ENCODE measurements around the gene TMEM82.

The TMEM82 gene

DNA sequence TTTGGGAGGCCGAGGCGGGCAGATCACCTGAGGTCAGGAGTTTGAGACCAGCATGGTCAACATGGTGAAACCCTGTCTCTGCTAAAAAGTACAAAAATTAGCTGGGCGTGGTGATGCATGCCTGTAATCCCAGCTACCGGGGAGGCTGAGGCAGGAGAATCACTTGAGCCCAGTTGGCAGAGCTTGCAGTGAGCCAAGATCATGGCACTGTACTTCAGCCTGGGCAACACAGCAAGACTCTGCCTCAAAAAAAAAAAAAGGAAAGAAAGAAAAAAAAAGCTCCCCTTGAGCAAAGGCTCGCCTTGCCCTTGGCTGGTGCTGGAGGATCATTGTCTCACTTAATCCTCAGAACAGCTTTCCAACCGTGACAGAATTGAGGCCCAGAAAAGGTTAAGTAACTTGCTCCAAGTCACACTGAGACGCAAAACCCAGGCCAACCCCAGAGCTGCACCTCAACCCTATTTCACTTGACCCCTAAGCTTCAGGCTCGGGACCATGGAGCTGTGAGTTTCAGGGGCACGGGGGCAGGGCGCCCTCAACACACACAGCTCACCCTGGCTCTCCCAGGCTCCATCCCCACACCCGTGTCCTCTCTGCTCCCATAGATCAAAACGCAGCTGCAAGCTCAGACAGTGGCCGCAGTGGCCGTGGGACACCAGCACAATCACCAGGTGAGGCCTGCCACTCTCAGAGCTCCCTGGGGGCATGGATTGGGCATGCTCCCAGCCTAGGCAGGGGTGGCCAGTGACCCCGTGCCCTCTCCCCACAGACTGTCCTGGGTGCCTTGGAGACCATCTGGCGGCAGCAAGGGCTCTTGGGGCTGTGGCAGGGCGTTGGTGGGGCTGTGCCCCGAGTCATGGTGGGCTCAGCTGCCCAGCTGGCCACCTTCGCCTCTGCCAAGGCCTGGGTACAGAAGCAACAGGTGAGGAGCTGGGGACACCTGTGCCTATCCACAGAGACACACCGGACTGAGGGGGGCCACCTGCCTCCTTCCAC is 4.7 kb upstream of the TMEM82 start:
- H3K27ac ChIP-seq: no peak overlapping the region
- TF ChIP-seq, protein P1, sequence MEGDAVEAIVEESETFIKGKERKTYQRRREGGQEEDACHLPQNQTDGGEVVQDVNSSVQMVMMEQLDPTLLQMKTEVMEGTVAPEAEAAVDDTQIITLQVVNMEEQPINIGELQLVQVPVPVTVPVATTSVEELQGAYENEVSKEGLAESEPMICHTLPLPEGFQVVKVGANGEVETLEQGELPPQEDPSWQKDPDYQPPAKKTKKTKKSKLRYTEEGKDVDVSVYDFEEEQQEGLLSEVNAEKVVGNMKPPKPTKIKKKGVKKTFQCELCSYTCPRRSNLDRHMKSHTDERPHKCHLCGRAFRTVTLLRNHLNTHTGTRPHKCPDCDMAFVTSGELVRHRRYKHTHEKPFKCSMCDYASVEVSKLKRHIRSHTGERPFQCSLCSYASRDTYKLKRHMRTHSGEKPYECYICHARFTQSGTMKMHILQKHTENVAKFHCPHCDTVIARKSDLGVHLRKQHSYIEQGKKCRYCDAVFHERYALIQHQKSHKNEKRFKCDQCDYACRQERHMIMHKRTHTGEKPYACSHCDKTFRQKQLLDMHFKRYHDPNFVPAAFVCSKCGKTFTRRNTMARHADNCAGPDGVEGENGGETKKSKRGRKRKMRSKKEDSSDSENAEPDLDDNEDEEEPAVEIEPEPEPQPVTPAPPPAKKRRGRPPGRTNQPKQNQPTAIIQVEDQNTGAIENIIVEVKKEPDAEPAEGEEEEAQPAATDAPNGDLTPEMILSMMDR (conservative IDR thresholded peaks at IDR 0.05): no peak

DNA sequence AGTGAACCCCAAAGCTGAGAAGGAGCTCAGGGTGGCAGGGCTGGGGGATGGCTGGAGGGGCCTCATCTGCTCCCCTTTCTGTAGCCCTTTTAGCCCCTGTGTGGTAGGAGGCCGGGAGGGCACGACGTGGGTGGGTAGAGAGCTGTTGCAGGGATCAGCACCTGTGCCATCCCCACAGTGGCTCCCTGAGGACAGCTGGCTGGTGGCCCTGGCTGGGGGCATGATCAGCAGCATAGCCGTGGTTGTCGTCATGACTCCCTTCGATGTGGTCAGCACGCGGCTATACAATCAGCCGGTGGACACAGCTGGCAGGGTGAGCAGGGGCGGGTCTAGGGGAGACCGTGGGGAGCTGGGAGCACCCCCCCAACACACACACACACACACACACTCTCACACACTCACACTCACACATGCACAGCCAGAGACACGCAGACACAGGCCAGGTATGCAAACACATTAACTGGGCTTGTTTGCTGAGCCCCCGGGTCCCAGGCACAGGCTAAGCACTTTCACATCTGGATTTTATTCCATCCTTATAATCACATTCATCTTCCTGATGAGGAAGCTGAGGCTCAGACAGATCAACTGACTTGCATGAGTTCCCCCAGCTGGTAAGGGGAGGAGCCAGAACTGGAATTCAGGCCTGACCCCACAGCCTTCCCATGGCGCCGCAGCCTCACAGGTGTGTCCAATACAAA is 3.7 kb upstream of the TMEM82 start:
- H3K27ac ChIP-seq: no peak overlapping the region
- TF ChIP-seq, protein P1 (conservative IDR thresholded peaks at IDR 0.05): no peak

DNA sequence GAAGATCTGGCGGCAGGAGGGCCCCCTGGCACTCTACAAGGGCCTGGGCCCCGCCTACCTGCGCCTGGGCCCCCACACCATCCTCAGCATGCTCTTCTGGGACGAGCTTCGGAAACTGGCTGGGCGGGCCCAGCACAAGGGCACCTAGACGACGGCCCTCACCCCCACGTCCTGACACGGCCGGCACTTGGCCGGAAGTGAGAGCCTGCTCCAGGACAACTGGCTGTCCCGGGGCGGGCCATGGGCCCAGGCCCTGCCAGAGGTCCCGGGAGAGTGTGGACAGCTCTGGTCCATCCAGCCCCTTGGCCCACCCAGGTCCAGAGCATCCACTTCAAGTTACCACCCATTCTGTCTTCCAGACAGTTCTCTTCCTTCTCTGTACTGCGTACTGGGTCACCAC is 3.0 kb upstream of the TMEM82 start:
- H3K27ac ChIP-seq: no peak overlapping the region
- TF ChIP-seq, protein P1 (conservative IDR thresholded peaks at IDR 0.05): no peak

DNA sequence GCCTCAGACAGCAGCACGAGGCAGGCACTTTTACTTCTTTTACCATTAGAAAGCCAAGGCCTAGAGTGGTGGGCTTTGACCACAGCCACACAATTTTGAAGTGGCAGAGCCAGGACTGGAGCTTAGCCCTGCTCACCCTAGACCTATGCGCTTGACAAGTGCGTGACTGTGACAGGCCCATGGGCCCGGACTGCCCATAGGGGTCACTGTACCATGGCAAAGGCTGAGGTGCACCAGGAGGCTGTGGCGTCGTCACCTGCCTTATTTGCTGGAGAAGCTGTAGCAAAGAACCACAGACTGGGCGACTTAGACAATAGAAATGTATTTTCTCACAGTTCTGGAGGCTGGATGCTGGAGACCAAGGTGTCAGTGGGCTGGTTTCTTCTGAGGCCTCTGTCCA is 2.6 kb upstream of the TMEM82 start:
- no peak overlapping the region for H3K27ac ChIP-seq
- TF ChIP-seq, protein P1 (conservative IDR thresholded peaks at IDR 0.05): peak; percentile 35; the same call in 1 of the 2 replicates

DNA sequence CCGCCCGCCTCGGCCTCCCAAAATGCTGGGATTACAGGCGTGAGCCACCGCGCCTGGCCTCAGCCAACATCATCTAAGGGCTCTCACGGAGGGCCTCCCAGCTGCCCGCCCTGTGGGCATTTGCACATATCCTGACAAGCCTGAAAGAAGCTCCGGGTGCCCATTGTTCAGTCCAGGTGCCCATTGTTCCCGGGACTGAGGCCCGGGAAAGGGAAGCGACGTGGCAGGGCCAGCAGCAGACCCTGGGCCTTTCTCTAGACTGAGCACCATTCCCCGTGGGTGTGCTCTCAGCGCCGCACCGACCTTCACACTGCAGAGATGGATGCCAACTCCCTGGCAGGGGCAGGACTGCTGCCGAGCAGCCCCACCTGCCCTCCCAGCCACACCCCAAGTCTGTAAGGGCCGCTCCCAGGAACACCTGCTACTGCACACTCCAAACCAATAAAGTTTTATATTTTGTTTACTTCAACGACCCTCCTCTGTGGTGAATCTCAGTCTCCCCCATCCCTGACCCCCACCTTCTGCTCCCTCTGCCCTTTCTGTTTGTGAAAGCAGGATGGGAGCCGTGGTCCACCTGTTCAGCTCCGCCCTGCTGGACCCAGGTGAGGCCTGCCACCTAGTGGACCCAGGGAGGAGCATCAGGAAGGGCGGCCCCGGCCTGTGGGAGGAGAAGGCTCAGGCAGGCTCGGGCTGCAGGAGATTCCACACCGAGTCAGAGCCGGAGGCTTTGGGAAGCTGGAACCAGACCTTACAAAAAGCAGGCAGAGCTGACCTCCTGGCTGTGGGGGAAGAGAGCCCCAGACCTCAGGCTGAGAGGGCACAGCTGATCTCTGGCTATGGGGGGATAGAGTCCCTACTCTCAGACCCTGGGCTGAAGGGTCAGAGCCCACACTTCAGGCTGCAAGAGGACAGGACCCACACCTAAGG is 1.1 kb upstream of the TMEM82 start:
- H3K27ac ChIP-seq: no peak overlapping the region
- TF ChIP-seq, protein P1 (conservative IDR thresholded peaks at IDR 0.05): peak; percentile 96

DNA sequence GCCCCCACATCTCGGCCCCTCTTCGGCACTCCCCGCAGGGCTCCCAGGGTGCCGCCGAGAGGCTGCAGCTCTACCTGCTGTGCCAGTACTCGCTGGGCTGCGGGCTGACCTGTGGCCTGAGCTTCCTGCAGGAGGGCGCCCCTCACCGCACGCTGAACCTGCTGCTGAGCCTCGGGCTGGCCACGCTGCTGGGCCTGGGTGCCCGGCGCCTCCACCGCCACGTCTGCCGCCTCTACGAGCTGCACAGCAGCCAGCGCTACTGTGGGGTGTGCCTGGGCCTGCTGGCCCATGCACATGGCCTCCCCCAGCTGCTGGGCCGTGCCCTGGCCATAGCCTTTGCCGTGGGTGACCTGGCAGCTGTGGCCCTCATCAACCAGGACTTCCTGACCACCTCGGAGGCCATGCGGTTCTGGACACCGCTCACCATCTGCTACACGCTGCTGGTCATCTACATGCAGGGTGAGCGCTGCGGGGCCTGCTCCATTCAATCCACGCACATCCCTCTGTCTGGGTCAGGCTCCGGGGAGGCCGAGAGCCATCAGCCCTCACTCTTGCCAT is 1.9 kb downstream of the TMEM82 start:
- no peak overlapping the region for H3K27ac ChIP-seq
- TF ChIP-seq, protein P1 (conservative IDR thresholded peaks at IDR 0.05): no peak

Data from VCaP (cell line).